Neutrophil (primary cell): ENCODE measurements around the gene ARHGAP22.

Source experiments
- H3K27ac ChIP-seq: fragments of 200-600 bp; sonication (generic); 2 replicates; pipeline ENCODE4 v1.5.1; 2016; ENCODE audit warnings: mild to moderate bottlenecking, moderate library complexity
- H3K27me3 ChIP-seq: fragments of 200-600 bp; sonication (generic); 2 replicates; pipeline ENCODE4 v1.6.0; 2016; ENCODE audit warnings: mild to moderate bottlenecking
- H3K36me3 ChIP-seq: fragments of 200-600 bp; sonication (generic); 2 replicates; pipeline ENCODE4 v1.5.1; 2017
- H3K4me1 ChIP-seq, 2 experiments: fragments of 200-600 bp in 1 of 2; sonication (generic) in 1 of 2; 1 replicate in 1 of 2; 2 replicates in 1 of 2; pipeline versions ENCODE4 v1.5.1 to v1.6.1; 2013 to 2016; ENCODE audit warnings: low read depth in 1 of 2, low read length in 1 of 2, mild to moderate bottlenecking in 1 of 2, moderate library complexity in 1 of 2; ENCODE audit not compliant: control insufficient read depth in 1 of 2, insufficient read depth in 1 of 2
- H3K4me3 ChIP-seq, 2 experiments: fragments of 200-600 bp in 1 of 2; sonication (generic) in 1 of 2; 1 replicate in 1 of 2; 2 replicates in 1 of 2; pipeline ENCODE4 v1.5.1; 2013 to 2016; ENCODE audit warnings: low read depth in 1 of 2, low read length in 1 of 2, mild to moderate bottlenecking in 1 of 2, moderate library complexity in 1 of 2
- H3K9me3 ChIP-seq: fragments of 200-600 bp; sonication (generic); 2 replicates; pipeline ENCODE4 v1.5.1; 2016
- CTCF ChIP-seq: fragments of 200-600 bp; sonication (generic); IDR thresholded peaks from 2 replicates; pipeline ENCODE4 v1.5.1; 2016; ENCODE audit warnings: antibody characterized with exemption

ARHGAP22 gene

GRCh38 chr10:48477616-48478015 is 127.3 kb downstream of the ARHGAP22 start:
- Histone ChIP-seq H3K36me3 (no peaks in the 10 kb centered on the region), H3K4me3 (no peak overlapping the region), H3K27me3 (peaks cover 13% of the 10 kb centered on the region), H3K9me3 (no peaks in the 10 kb centered on the region), H3K27ac (no peak overlapping the region), H3K4me1 (no peaks in the 10 kb centered on the region)
- TF ChIP-seq CTCF, result no peak

GRCh38 chr10:48477141-48477540 is 127.7 kb downstream of the ARHGAP22 start:
- Histone ChIP-seq H3K4me3 (no peak overlapping the region), H3K4me1 (no peaks in the 10 kb centered on the region), H3K9me3 (no peaks in the 10 kb centered on the region), H3K27me3 (peaks cover 13% of the 10 kb centered on the region), H3K27ac (no peak overlapping the region), H3K36me3 (no peaks in the 10 kb centered on the region)
- TF ChIP-seq CTCF, result no peak

GRCh38 chr10:48476279-48476982 is 128.4 kb downstream of the ARHGAP22 start:
- H3K27me3 ChIP-seq, result peaks cover 13% of the 10 kb centered on the region
- H3K4me1 ChIP-seq, result no peaks in the 10 kb centered on the region
- no peak for TF ChIP-seq CTCF
- H3K9me3 ChIP-seq, result no peaks in the 10 kb centered on the region
- H3K36me3 ChIP-seq, result no peaks in the 10 kb centered on the region
- no peak overlapping the region for H3K4me3 ChIP-seq
- H3K27ac ChIP-seq, result no peak overlapping the region

- Histone ChIP-seq H3K9me3 (no peaks in the 10 kb centered on the region), H3K27ac (no peak overlapping the region), H3K36me3 (no peaks in the 10 kb centered on the region), H3K4me3 (no peak overlapping the region), H3K27me3 (peaks cover 10% of the 10 kb centered on the region), H3K4me1 (no peaks in the 10 kb centered on the region)
- TF ChIP-seq CTCF, result no peak
Measured at GRCh38 chr10:48475943-48476278, 129.0 kb downstream of the ARHGAP22 start.

- H3K27ac ChIP-seq, result no peak overlapping the region
- peaks cover 4% of the 10 kb centered on the region for H3K27me3 ChIP-seq
- H3K4me1 ChIP-seq, result no peaks in the 10 kb centered on the region
- no peaks in the 10 kb centered on the region for H3K9me3 ChIP-seq
- no peak overlapping the region for H3K4me3 ChIP-seq
- H3K36me3 ChIP-seq, result no peaks in the 10 kb centered on the region
- TF ChIP-seq CTCF, result no peak
Measured at GRCh38 chr10:48474765-48475365, 130.0 kb downstream of the ARHGAP22 start.
